GM12878 (cell line): ENCODE results near the gene TMEM114. TPM values are rescaled to one million over a fixed set of nuclear protein-coding genes. Genes with fewer than 3 reads are reported as not detected.

Experiments used
- ATAC-seq: fragments of 200-7000 bp; cut with Tn5 transposase; 3 replicates; pipeline ENCODE4 v1.9.1; 2020; ENCODE audit warnings: mild to moderate bottlenecking, moderate library complexity
- BruUV-seq: library from RNA; stranded (reverse); fragments of 400-500 nt; replicated peaks from 2 replicates; lab custom pipeline; 2021; lab: Mats Ljungman, UMichigan
- CTCF ChIA-PET: fragments of 300-600 bp; sonication (Branson Sonifier 250); formaldehyde crosslinking; extraction: SDS; loops from one replicate; lab custom pipeline; 2021; ENCODE audit warnings: inconsistent platforms; lab: Yijun Ruan, JAX
- POLR2A ChIA-PET: fragments of 350-600 bp; formaldehyde crosslinking; extraction: SDS; loops from one replicate; lab custom pipeline; 2021; ENCODE audit warnings: inconsistent platforms; lab: Charles Lee
- RAD21 ChIA-PET: fragments of 300-600 bp; sonication (Branson Sonifier 250); formaldehyde crosslinking; loops from one replicate; lab custom pipeline; 2023; ENCODE audit warnings: antibody characterized with exemption; ENCODE audit not compliant: unreplicated experiment; lab: Charles Lee
- SMC1A ChIA-PET: fragments of 300-600 bp; sonication (Branson Sonifier 250); formaldehyde crosslinking; loops from one replicate; lab custom pipeline; 2023; ENCODE audit not compliant: unreplicated experiment, uncharacterized antibody; lab: Charles Lee
- DNase-seq: peaks from one replicate; pipeline ENCODE4 v3.0.0-alpha.2; 2011; ENCODE audit warnings: low read depth, low spot score
- FAIRE-seq: peaks from 3 replicates; lab custom pipeline; 2011; peaks lifted over from hg19 to GRCh38; lab: Jason Lieb, UNC
- H2AFZ ChIP-seq: 2 replicates; pipeline ENCODE4 v1.6.0; 2011; ENCODE audit warnings: low read depth, low read length, control low read depth; ENCODE audit not compliant: control insufficient read depth
- H3K27ac ChIP-seq: 2 replicates; pipeline ENCODE4 v1.5.1; 2011; ENCODE audit warnings: control low read depth; ENCODE audit not compliant: control insufficient read depth, insufficient read depth
- H3K27me3 ChIP-seq, 2 experiments: replicated peaks in 1 of 2; 2 replicates each; pipeline versions ENCODE4 v1.6.0 to v1.6.1; 2011; ENCODE audit warnings: low read length in 1 of 2; ENCODE audit not compliant: control insufficient read depth in 2 of 2, insufficient read depth in 2 of 2
- H3K36me3 ChIP-seq, 2 experiments: 2 replicates each; pipeline ENCODE4 v1.5.1; 2011; ENCODE audit warnings: low read length in 1 of 2; ENCODE audit not compliant: control insufficient read depth in 2 of 2, insufficient read depth in 2 of 2
- H3K4me1 ChIP-seq: 2 replicates; pipeline ENCODE4 v1.6.1; 2011; ENCODE audit warnings: mild to moderate bottlenecking, low read length, moderate library complexity, mixed read lengths; ENCODE audit not compliant: control insufficient read depth, insufficient read depth
- H3K4me2 ChIP-seq: 2 replicates; pipeline ENCODE4 v1.6.0; 2011; ENCODE audit warnings: control low read depth; ENCODE audit not compliant: control insufficient read depth, insufficient read depth
- H3K4me3 ChIP-seq: fragments of 200-600 bp; sonication (generic); 2 replicates; pipeline ENCODE4 v1.5.1; 2016
- H3K79me2 ChIP-seq: 2 replicates; pipeline ENCODE4 v1.6.0; 2011; ENCODE audit warnings: low read length; ENCODE audit not compliant: control insufficient read depth, insufficient read depth
- H3K9ac ChIP-seq: 2 replicates; pipeline ENCODE4 v1.8.0; 2011; ENCODE audit warnings: low read length, control low read depth, mixed read lengths; ENCODE audit not compliant: control insufficient read depth, insufficient read depth
- H3K9me3 ChIP-seq: replicated peaks from 3 replicates; pipeline ENCODE4 v1.5.1; 2011; ENCODE audit warnings: mild to moderate bottlenecking, low read length; ENCODE audit not compliant: control insufficient read depth, insufficient read depth
- H4K20me1 ChIP-seq: 2 replicates; pipeline ENCODE4 v1.6.0; 2011; ENCODE audit not compliant: control insufficient read depth, insufficient read depth
- BRCA1 ChIP-seq: IDR thresholded peaks from 2 replicates; pipeline ENCODE4 v1.6.1; 2011; ENCODE audit warnings: low read depth, low read length, improper control_type of control experiment
- DPF2 ChIP-seq: fragments of 450-650 bp; IDR thresholded peaks from 2 replicates; pipeline ENCODE4 v1.6.1; 2017; ENCODE audit warnings: mild to moderate bottlenecking
- JUNB ChIP-seq: IDR thresholded peaks from 2 replicates; pipeline ENCODE4 v1.6.1; 2016; ENCODE audit warnings: antibody characterized with exemption, mild to moderate bottlenecking
- MYB ChIP-seq: fragments of 150-350 bp; IDR thresholded peaks from 2 replicates; pipeline ENCODE4 v1.6.1; 2014; ENCODE audit warnings: mild to moderate bottlenecking, low read depth, low read length, borderline replicate concordance
- NFXL1 ChIP-seq: fragments of 450-650 bp; IDR thresholded peaks from 2 replicates; pipeline ENCODE4 v1.6.1; 2017; ENCODE audit warnings: antibody characterized with exemption, mild to moderate bottlenecking, borderline replicate concordance
- POLR2AphosphoS2 ChIP-seq: IDR thresholded peaks from 2 replicates; pipeline ENCODE4 v1.6.1; 2011; ENCODE audit warnings: low read depth, mild to moderate bottlenecking, low read length, improper control_type of control experiment, moderate library complexity
- RB1 ChIP-seq: fragments of 450-650 bp; formaldehyde crosslinking; IDR thresholded peaks from 2 replicates; pipeline ENCODE4 v1.6.1; 2017; ENCODE audit warnings: mild to moderate bottlenecking, borderline replicate concordance
- RELA ChIP-seq: fragments of 450-650 bp; IDR thresholded peaks from 2 replicates; pipeline ENCODE4 v1.8.0; 2014; ENCODE audit warnings: borderline replicate concordance; ENCODE audit not compliant: partially characterized antibody
- SIN3A ChIP-seq: IDR thresholded peaks from 2 replicates; pipeline ENCODE4 v1.6.1; 2012; ENCODE audit warnings: low read depth, low read length, improper control_type of control experiment
- WGBS: methylation state at CpG from one replicate; pipeline ENCODE4 v1.1.6; 2016; ENCODE audit warnings: low lambda C conversion rate; ENCODE audit not compliant: insufficient replicate concordance, insufficient coverage; ENCODE audit errors: missing lambda C conversion rate; 5-methylcytosine and 5-hydroxymethylcytosine counted together
- in situ Hi-C: fragments of 300-500 bp; cut with MboI; formaldehyde crosslinking; loops from 9 replicates; pipeline ENCODE4 v1.14.3; 2018; ENCODE audit warnings: mixed read lengths
- intact Hi-C: fragments of 100-400 bp; cut with micrococcal nuclease; formaldehyde crosslinking; loops from one replicate; pipeline ENCODE4 v1.14.2; 2022; ENCODE audit not compliant: unreplicated experiment
- polyA plus RNA-seq, 11 experiments: library from polyadenylated mRNA; depleted of rRNA in 4 of 11; unstranded in 6 of 11; stranded (reverse) in 5 of 11; fragments of >200 nt; fragmentation: Nextera tagmentation in 4 of 11; fragmentation: Illumina TruSeq in 1 of 11; extraction: Ambion mirVana in 4 of 11; extraction: Trizol in 1 of 11; gene quantifications; 1 replicate in 1 of 11; 2 replicates in 10 of 11; pipeline versions ENCODE4 v1.2.1 to v1.2.3, GENCODE V29; 2011 to 2016; ENCODE audit warnings: inconsistent platforms in 2 of 11, missing spikeins in 2 of 11, low read depth in 1 of 11
- total RNA-seq, 4 experiments: library from RNA; depleted of rRNA in 3 of 4; stranded (reverse); fragments of >200 nt in 3 of 4; fragmentation: Illumina TruSeq in 1 of 4; extraction: Trizol in 1 of 4; gene quantifications; 2 replicates each; pipeline versions ENCODE4 v1.2.1 to v1.2.3, GENCODE V29; 2013 to 2021
- TF ChIP-seq, protein P1 (sequence below): fragments of 450-650 bp; IDR thresholded peaks from 2 replicates; pipeline ENCODE4 v1.6.1; 2017; ENCODE audit warnings: mild to moderate bottlenecking, moderate library complexity
- TF ChIP-seq, protein P2 (sequence below): IDR thresholded peaks from 2 replicates; pipeline ENCODE4 v1.6.1; 2012; ENCODE audit warnings: low read depth, low read length, improper control_type of control experiment
- TF ChIP-seq, protein P3 (sequence below): IDR thresholded peaks from 2 replicates; pipeline ENCODE4 v1.6.1; 2012; ENCODE audit warnings: low read depth, low read length, improper control_type of control experiment
- TF ChIP-seq, protein P4 (sequence below): fragments of 450-650 bp; formaldehyde crosslinking; IDR thresholded peaks from 2 replicates; pipeline ENCODE4 v1.4.0; 2022; ENCODE audit warnings: mild to moderate bottlenecking, moderate library complexity

The TMEM114 gene
- total and polyA plus RNA-seq, 10 of the 15 experiments (the other 5 are each of a cell fraction or from before 2014, with no cell fraction given), result not detected

DNA sequence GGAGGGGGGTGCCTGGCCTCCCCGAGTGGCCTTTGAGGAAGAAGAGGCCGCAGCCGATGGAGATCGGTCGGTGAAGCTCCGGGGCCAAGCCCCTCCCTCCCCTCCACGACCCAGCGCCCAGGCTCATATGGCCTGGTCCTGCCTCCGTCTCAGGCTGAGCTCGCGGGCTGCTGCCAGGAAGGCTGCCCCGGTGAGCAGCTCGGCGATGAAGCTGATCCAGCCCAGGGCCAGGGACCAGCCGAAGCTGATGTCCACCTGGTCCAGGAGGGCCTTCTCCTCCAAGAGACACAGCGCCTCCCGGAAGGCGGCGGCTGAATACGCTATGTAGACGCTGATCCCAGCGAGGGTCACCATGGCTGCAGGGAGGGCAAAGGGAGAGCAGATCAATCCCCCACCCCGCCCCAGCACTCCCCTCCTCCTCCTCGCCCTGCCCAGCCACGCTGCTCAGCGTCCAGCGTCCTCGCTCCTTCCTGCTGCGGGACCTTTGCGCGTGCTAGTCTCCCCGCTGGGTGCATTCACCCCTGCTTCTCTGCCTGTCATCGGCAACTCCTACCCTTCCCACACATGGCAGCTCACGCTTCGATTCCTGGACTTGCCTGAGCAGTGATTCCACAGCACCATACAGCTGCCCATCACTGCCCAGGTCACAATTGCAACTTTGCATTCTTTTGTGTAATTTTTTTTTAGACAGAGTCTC, 20.5 kb downstream of the TMEM114 start:
- Histone ChIP-seq H4K20me1 (no peaks in the 10 kb centered on the region), H3K79me2 (no peaks in the 10 kb centered on the region), H2AFZ (no peak overlapping the region)
- no peak for ATAC-seq
- DNase-seq, result no peak
- TF ChIP-seq JUNB, result no peak
- TF ChIP-seq, protein P1, sequence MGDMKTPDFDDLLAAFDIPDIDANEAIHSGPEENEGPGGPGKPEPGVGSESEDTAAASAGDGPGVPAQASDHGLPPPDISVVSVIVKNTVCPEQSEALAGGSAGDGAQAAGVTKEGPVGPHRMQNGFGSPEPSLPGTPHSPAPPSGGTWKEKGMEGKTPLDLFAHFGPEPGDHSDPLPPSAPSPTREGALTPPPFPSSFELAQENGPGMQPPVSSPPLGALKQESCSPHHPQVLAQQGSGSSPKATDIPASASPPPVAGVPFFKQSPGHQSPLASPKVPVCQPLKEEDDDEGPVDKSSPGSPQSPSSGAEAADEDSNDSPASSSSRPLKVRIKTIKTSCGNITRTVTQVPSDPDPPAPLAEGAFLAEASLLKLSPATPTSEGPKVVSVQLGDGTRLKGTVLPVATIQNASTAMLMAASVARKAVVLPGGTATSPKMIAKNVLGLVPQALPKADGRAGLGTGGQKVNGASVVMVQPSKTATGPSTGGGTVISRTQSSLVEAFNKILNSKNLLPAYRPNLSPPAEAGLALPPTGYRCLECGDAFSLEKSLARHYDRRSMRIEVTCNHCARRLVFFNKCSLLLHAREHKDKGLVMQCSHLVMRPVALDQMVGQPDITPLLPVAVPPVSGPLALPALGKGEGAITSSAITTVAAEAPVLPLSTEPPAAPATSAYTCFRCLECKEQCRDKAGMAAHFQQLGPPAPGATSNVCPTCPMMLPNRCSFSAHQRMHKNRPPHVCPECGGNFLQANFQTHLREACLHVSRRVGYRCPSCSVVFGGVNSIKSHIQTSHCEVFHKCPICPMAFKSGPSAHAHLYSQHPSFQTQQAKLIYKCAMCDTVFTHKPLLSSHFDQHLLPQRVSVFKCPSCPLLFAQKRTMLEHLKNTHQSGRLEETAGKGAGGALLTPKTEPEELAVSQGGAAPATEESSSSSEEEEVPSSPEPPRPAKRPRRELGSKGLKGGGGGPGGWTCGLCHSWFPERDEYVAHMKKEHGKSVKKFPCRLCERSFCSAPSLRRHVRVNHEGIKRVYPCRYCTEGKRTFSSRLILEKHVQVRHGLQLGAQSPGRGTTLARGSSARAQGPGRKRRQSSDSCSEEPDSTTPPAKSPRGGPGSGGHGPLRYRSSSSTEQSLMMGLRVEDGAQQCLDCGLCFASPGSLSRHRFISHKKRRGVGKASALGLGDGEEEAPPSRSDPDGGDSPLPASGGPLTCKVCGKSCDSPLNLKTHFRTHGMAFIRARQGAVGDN, result no peak
- TF ChIP-seq MYB, result no peak
- TF ChIP-seq SIN3A, result no peak
- TF ChIP-seq, protein P2, sequence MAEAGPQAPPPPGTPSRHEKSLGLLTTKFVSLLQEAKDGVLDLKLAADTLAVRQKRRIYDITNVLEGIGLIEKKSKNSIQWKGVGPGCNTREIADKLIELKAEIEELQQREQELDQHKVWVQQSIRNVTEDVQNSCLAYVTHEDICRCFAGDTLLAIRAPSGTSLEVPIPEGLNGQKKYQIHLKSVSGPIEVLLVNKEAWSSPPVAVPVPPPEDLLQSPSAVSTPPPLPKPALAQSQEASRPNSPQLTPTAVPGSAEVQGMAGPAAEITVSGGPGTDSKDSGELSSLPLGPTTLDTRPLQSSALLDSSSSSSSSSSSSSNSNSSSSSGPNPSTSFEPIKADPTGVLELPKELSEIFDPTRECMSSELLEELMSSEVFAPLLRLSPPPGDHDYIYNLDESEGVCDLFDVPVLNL, result no peak
- no peak for TF ChIP-seq RELA
- no peak for TF ChIP-seq BRCA1
- no peak for TF ChIP-seq NFXL1
- no peak for TF ChIP-seq RB1
- TF ChIP-seq, protein P3, sequence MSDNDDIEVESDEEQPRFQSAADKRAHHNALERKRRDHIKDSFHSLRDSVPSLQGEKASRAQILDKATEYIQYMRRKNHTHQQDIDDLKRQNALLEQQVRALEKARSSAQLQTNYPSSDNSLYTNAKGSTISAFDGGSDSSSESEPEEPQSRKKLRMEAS, result no peak
- no peak for TF ChIP-seq POLR2AphosphoS2
- no peak for TF ChIP-seq DPF2
- TF ChIP-seq, protein P4, sequence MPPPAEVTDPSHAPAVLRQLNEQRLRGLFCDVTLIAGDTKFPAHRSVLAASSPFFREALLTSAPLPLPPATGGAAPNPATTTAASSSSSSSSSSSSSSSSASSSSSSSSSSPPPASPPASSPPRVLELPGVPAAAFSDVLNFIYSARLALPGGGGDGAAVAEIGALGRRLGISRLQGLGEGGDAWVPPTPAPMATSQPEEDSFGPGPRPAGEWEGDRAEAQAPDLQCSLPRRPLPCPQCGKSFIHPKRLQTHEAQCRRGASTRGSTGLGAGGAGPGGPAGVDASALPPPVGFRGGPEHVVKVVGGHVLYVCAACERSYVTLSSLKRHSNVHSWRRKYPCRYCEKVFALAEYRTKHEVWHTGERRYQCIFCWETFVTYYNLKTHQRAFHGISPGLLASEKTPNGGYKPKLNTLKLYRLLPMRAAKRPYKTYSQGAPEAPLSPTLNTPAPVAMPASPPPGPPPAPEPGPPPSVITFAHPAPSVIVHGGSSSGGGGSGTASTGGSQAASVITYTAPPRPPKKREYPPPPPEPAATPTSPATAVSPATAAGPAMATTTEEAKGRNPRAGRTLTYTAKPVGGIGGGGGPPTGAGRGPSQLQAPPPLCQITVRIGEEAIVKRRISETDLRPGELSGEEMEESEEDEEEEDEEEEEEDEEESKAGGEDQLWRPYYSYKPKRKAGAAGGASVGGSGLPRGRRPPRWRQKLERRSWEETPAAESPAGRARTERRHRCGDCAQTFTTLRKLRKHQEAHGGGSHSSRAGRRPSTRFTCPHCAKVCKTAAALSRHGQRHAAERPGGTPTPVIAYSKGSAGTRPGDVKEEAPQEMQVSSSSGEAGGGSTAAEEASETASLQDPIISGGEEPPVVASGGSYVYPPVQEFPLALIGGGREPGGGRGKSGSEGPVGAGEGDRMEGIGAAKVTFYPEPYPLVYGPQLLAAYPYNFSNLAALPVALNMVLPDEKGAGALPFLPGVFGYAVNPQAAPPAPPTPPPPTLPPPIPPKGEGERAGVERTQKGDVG (CRISPR knock-in tag), result no peak
- TF ChIP-seq, all 136 proteins: peak for 0
- BruUV-seq, result no TSS peak
- no peak overlapping the region for H3K4me3 ChIP-seq
- H3K27ac ChIP-seq, result no peak overlapping the region
- SMC1A ChIA-PET, result interaction anchor here (1.0 to 1.1 kb wide), 2 partner anchors 13 to 222 kb away, joined by 3 read pairs; no protein-coding TSS in a partner anchor
- intact Hi-C loops (no loop called here), in situ Hi-C loops (loop anchor here (5.0 to 10.0 kb wide), 4 partner anchors 223 to 1615 kb away; partner anchors contain the start of genes GRIN2A and LITAFD)
- H3K9me3 ChIP-seq, result no peaks in the 10 kb centered on the region
- no peaks in the 10 kb centered on the region for H3K4me1 ChIP-seq
- no peak overlapping the region for H3K4me2 ChIP-seq
- RAD21 ChIA-PET, result interaction anchor here (0.9 to 2.2 kb wide), 5 partner anchors 301 to 1951 kb away, joined by 3 to 6 read pairs (median 3); no protein-coding TSS in a partner anchor
- 52% methylated on average over 23 of the region's 35 CpGs for WGBS
- FAIRE-seq, result no peak
- CTCF ChIA-PET, result interaction anchor here (0.7 to 4.4 kb wide), 10 partner anchors 10 to 740 kb away, joined by 3 to 29 read pairs (median 4); partner anchors contain the start of gene LITAFD
- H3K36me3 ChIP-seq, result no peaks in the 10 kb centered on the region
- no peaks in the 10 kb centered on the region; a peak in 1 of 4 replicates for H3K27me3 ChIP-seq
- no peak overlapping the region for H3K9ac ChIP-seq
- POLR2A ChIA-PET, result interaction anchor here (0.6 kb wide), 1 partner anchor 19 kb away, joined by 4 read pairs; no protein-coding TSS in a partner anchor
